IMR-90 (cell line): ENCODE measurements around the gene ZNRD2. TPM values are rescaled to one million over a fixed set of nuclear protein-coding genes. Genes with fewer than 3 reads are reported as not detected.

Source experiments
- ATAC-seq: fragments of 200-7000 bp; cut with Tn5 transposase; 2 replicates; pipeline ENCODE4 v1.9.1; 2020; ENCODE audit warnings: low read depth, mild to moderate bottlenecking, moderate library complexity
- BruUV-seq: library from RNA; stranded (reverse); fragments of 400-500 nt; replicated peaks from 2 replicates; lab custom pipeline; 2021; lab: Mats Ljungman, UMichigan
- CTCF ChIA-PET: fragments of 300-600 bp; formaldehyde crosslinking; extraction: SDS; loops from one replicate; lab custom pipeline; 2021; ENCODE audit warnings: antibody characterized with exemption; lab: Yijun Ruan, JAX
- POLR2A ChIA-PET: fragments of 300-600 bp; sonication (Branson Sonifier 250); formaldehyde crosslinking; loops from one replicate; lab custom pipeline; 2022; ENCODE audit warnings: antibody characterized with exemption; ENCODE audit not compliant: unreplicated experiment; lab: Charles Lee
- DNase-seq: peaks from one replicate; pipeline ENCODE4 v3.0.0; 2013
- H2AFZ ChIP-seq: replicated peaks from 2 replicates; pipeline ENCODE3; 2013; ENCODE audit warnings: low read length, mild to moderate bottlenecking; ENCODE audit not compliant: poor library complexity
- H2AK5ac ChIP-seq: 2 replicates; pipeline ENCODE4 v1.6.1; 2013; ENCODE audit warnings: low read depth, low read length, inconsistent platforms
- H2AK9ac ChIP-seq: replicated peaks from 2 replicates; pipeline ENCODE3; 2013; ENCODE audit warnings: mild to moderate bottlenecking, low read depth, low read length, moderate library complexity; ENCODE audit not compliant: poor library complexity
- H2BK120ac ChIP-seq: 2 replicates; pipeline ENCODE4 v1.6.1; 2013; ENCODE audit warnings: low read depth, low read length, inconsistent platforms
- H2BK15ac ChIP-seq: 3 replicates; pipeline ENCODE4 v1.6.1; 2013; ENCODE audit warnings: low read depth, low read length, inconsistent platforms
- H2BK20ac ChIP-seq: 2 replicates; pipeline ENCODE4 v1.6.1; 2013; ENCODE audit warnings: low read depth, mild to moderate bottlenecking, inconsistent platforms, low read length, moderate library complexity
- H2BK5ac ChIP-seq: 2 replicates; pipeline ENCODE4 v1.6.1; 2013; ENCODE audit warnings: mild to moderate bottlenecking, low read depth, low read length, inconsistent platforms; ENCODE audit not compliant: poor library complexity, severe bottlenecking
- H3K14ac ChIP-seq: replicated peaks from 2 replicates; pipeline ENCODE4 v1.6.1; 2013; ENCODE audit warnings: low read depth, low read length, inconsistent platforms
- H3K18ac ChIP-seq: 2 replicates; pipeline ENCODE4 v1.6.1; 2013; ENCODE audit warnings: low read depth, low read length, control low read depth
- H3K23ac ChIP-seq: 2 replicates; pipeline ENCODE4 v1.6.1; 2013; ENCODE audit warnings: low read depth, low read length, inconsistent platforms
- H3K27ac ChIP-seq: 2 replicates; pipeline ENCODE4 v1.5.1; 2013; ENCODE audit warnings: mild to moderate bottlenecking, control low read depth, low read length; ENCODE audit not compliant: insufficient read depth
- H3K27me3 ChIP-seq: 2 replicates; pipeline ENCODE4 v1.6.1; 2013; ENCODE audit warnings: low read length; ENCODE audit not compliant: control insufficient read depth, insufficient read depth
- H3K36me3 ChIP-seq: 2 replicates; pipeline ENCODE4 v1.6.1; 2013; ENCODE audit warnings: low read length, mixed read lengths; ENCODE audit not compliant: control insufficient read depth, insufficient read depth
- H3K4ac ChIP-seq: 2 replicates; pipeline ENCODE4 v1.6.1; 2013; ENCODE audit warnings: low read depth, low read length, inconsistent platforms
- H3K4me1 ChIP-seq: 2 replicates; pipeline ENCODE4 v1.6.1; 2013; ENCODE audit warnings: low read length, mixed read lengths; ENCODE audit not compliant: control insufficient read depth, insufficient read depth
- H3K4me2 ChIP-seq: 2 replicates; pipeline ENCODE4 v1.6.1; 2013; ENCODE audit warnings: low read depth, mild to moderate bottlenecking, control low read depth, low read length, moderate library complexity
- H3K4me3 ChIP-seq: 2 replicates; pipeline ENCODE4 v1.5.1; 2013; ENCODE audit warnings: low read depth, mild to moderate bottlenecking, control low read depth, low read length, moderate library complexity; ENCODE audit not compliant: insufficient read depth
- H3K56ac ChIP-seq: 2 replicates; pipeline ENCODE4 v1.6.1; 2013; ENCODE audit warnings: low read length, inconsistent platforms; ENCODE audit not compliant: insufficient read depth; ENCODE audit errors: extremely low read depth
- H3K79me1 ChIP-seq, 2 experiments: 2 replicates each; pipeline ENCODE4 v1.6.1; 2013; ENCODE audit warnings: low read length in 2 of 2, inconsistent platforms in 1 of 2, low read depth in 1 of 2
- H3K9ac ChIP-seq: 2 replicates; pipeline ENCODE4 v1.6.1; 2013; ENCODE audit warnings: low read depth, low read length, control low read depth
- H3K9me1 ChIP-seq: 2 replicates; pipeline ENCODE4 v1.6.1; 2013; ENCODE audit warnings: low read length, inconsistent platforms; ENCODE audit not compliant: insufficient read depth
- H3K9me3 ChIP-seq: 2 replicates; pipeline ENCODE4 v1.6.1; 2013; ENCODE audit warnings: low read length; ENCODE audit not compliant: control insufficient read depth, insufficient read depth
- H4K20me1 ChIP-seq: 2 replicates; pipeline ENCODE4 v1.6.1; 2013; ENCODE audit warnings: low read length, inconsistent platforms; ENCODE audit not compliant: insufficient read depth
- H4K5ac ChIP-seq: 2 replicates; pipeline ENCODE4 v1.6.1; 2013; ENCODE audit warnings: mild to moderate bottlenecking, low read depth, low read length, control low read depth
- H4K8ac ChIP-seq, 2 experiments: 2 replicates each; pipeline ENCODE4 v1.6.1; 2013; ENCODE audit warnings: low read depth in 2 of 2, low read length in 2 of 2, control low read depth in 1 of 2, inconsistent platforms in 1 of 2
- H4K91ac ChIP-seq: 2 replicates; pipeline ENCODE4 v1.6.1; 2013; ENCODE audit warnings: low read depth, low read length, inconsistent platforms; ENCODE audit not compliant: insufficient read depth
- MAFK ChIP-seq: IDR thresholded peaks from 2 replicates; pipeline ENCODE4 v1.6.1; 2012; ENCODE audit warnings: low read depth, low read length, improper control_type of control experiment
- MAZ ChIP-seq: IDR thresholded peaks from 2 replicates; pipeline ENCODE4 v1.6.1; 2012; ENCODE audit warnings: low read depth, mild to moderate bottlenecking, low read length, improper control_type of control experiment, moderate library complexity, borderline replicate concordance
- MXI1 ChIP-seq: IDR thresholded peaks from 2 replicates; pipeline ENCODE4 v1.6.1; 2012; ENCODE audit warnings: low read depth, mild to moderate bottlenecking, low read length, moderate library complexity, borderline replicate concordance
- POLR2A ChIP-seq: IDR thresholded peaks from 2 replicates; pipeline ENCODE4 v1.6.1; 2012; ENCODE audit warnings: mild to moderate bottlenecking, low read depth, low read length
- RAD21 ChIP-seq: IDR thresholded peaks from 2 replicates; pipeline ENCODE4 v1.6.1; 2012; ENCODE audit warnings: low read length, improper control_type of control experiment
- WGBS, 2 experiments: methylation state at CpG; one replicate each; pipeline versions ENCODE4 v1.1.5 to v1.1.7; 2013; ENCODE audit warnings: missing lambda C conversion rate in 2 of 2; ENCODE audit not compliant: insufficient read length in 1 of 2; ENCODE audit errors: extremely low coverage in 2 of 2; 5-methylcytosine and 5-hydroxymethylcytosine counted together
- dilution Hi-C: fragments of 300-500 bp; cut with HindIII; formaldehyde crosslinking; loops from one replicate; pipeline ENCODE4 v1.14.3; 2018; ENCODE audit warnings: low sequenced_read_pairs; ENCODE audit not compliant: unreplicated experiment
- in situ Hi-C: fragments of 300-500 bp; cut with MboI; formaldehyde crosslinking; loops from 3 replicates; pipeline ENCODE4 v1.14.3; 2019; ENCODE audit warnings: low sequenced_read_pairs, inconsistent platforms, mixed read lengths
- intact Hi-C: fragments of 100-400 bp; cut with micrococcal nuclease; formaldehyde crosslinking; loops from 2 replicates; pipeline ENCODE4 v1.10.0; 2022
- polyA plus RNA-seq, 3 experiments: library from polyadenylated mRNA; depleted of rRNA; stranded (reverse); fragments of >200 nt; gene quantifications; 2 replicates each; pipeline ENCODE4 v1.2.3, GENCODE V29; 2012; ENCODE audit warnings: low replicate concordance in 1 of 3
- total RNA-seq: library from RNA; depleted of rRNA; stranded (reverse); fragments of >200 nt; gene quantifications from 2 replicates; pipeline ENCODE4 v1.2.3, GENCODE V29; 2012

Gene ZNRD2
- total and polyA plus RNA-seq, 2 of the 4 experiments (the other 2 are of a cell fraction), result 75.6 to 90.3 TPM

- H4K20me1 ChIP-seq, result peaks cover 31% of the 10 kb centered on the region
- peak; percentile 28 for DNase-seq
- intact Hi-C loops, result loop anchor here (2.0 kb wide), 1 partner anchor 15 kb away; no protein-coding TSS in a partner anchor
Measured at GRCh38 chr11:65575568-65576231, 5.4 kb downstream of the ZNRD2 start, which contains the start of gene EHBP1L1. TSS of gene EHBP1L1 (plus strand) at chr11:65576053. CDS start at chr11:65576303, 250 bp downstream.

More at GRCh38 chr11:65575568-65576231, 5.4 kb downstream of the ZNRD2 start, which contains the start of gene EHBP1L1:
- Histone ChIP-seq H4K5ac (peak within 1 kb of the TSS; percentile 86), H2BK15ac (peak within 1 kb of the TSS; percentile 86; the same call in 2 of the 3 replicates), H3K27me3 (no peaks in the 10 kb centered on the region), H3K18ac (peak within 1 kb of the TSS; percentile 16), H2BK5ac (peak within 1 kb of the TSS; percentile 76), H2BK120ac (peak within 1 kb of the TSS; percentile 83), H3K9ac (peak within 1 kb of the TSS; percentile 72), H2BK20ac (peak within 1 kb of the TSS; percentile 34; the same call in 1 of the 2 replicates), H3K79me1 (peaks cover 24 to 69% of the 10 kb centered on the region in 2 experiments), H3K56ac (peak within 1 kb of the TSS; percentile 70), H3K23ac (peak within 1 kb of the TSS; percentile 93), H2AK9ac (peak within 1 kb of the TSS; percentile 99), H3K4me2 (peak within 1 kb of the TSS; percentile 87), H2AK5ac (peak within 1 kb of the TSS; percentile 98), H2AFZ (peak within 1 kb of the TSS; percentile 90), H3K9me3 (no peaks in the 10 kb centered on the region), H3K4ac (peak within 1 kb of the TSS; percentile 96), H3K14ac (peak within 1 kb of the TSS; percentile 96), H3K9me1 (peaks cover 8% of the 10 kb centered on the region), H4K91ac (peak within 1 kb of the TSS; percentile 83), H3K4me1 (peaks cover 33% of the 10 kb centered on the region), H3K27ac (peak within 1 kb of the TSS; percentile 75), H4K8ac (peak within 1 kb of the TSS; percentile 76 to 90; a peak in 3 of 4 replicates), H3K4me3 (peak within 1 kb of the TSS; percentile 85), H3K36me3 (peaks cover 15% of the 10 kb centered on the region; the same call in 1 of the 2 replicates)
- dilution Hi-C loops (no loop called here), in situ Hi-C loops (no loop called here)
- ChIA-PET POLR2A (no interaction called here), CTCF (no interaction called here)
- ATAC-seq, result peak; percentile 26
- no TSS peak for BruUV-seq
- TF ChIP-seq MAFK, result no peak
- peak; percentile 64; the same call in 1 of the 2 replicates for TF ChIP-seq MAZ
- no peak for TF ChIP-seq MXI1
- no peak for TF ChIP-seq RAD21
- no peak for TF ChIP-seq POLR2A
- 23% methylated on average over 9 of the region's 69 CpGs; no CpG with 5 or more reads in 1 of the 2 experiments for WGBS, 2 experiments
